K562 (cell line): Measurements from ENCODE around the gene PBRM1. TPM values are rescaled to one million over a fixed set of nuclear protein-coding genes. Genes with fewer than 3 reads are reported as not detected.

Source experiments
- ATAC-seq: fragments of 200-7000 bp; cut with Tn5 transposase; 3 replicates; pipeline ENCODE4 v1.9.1; 2020; ENCODE audit warnings: moderate library complexity
- BruUV-seq: library from RNA; stranded (reverse); fragments of 400-500 nt; replicated peaks from 2 replicates; lab custom pipeline; 2021; lab: Mats Ljungman, UMichigan
- CTCF ChIA-PET: fragments of 300-600 bp; formaldehyde crosslinking; extraction: SDS; loops from one replicate; lab custom pipeline; 2021; ENCODE audit warnings: low intra/inter-chr PET ratio; lab: Yijun Ruan, JAX
- POLR2A ChIA-PET: fragments of 300-600, 350-650 bp; sonication (Branson Sonifier 250); formaldehyde crosslinking; extraction: SDS; loops from one replicate; lab custom pipeline; 2021; ENCODE audit warnings: antibody characterized with exemption, inconsistent platforms; lab: Yijun Ruan, JAX
- DNase-seq, 4 experiments: peaks; one replicate each; pipeline versions ENCODE4 v3.0.0 to v3.0.0-alpha.2; 2011 to 2018; ENCODE audit warnings: low spot score in 3 of 4, mixed read lengths in 3 of 4; ENCODE audit errors: extremely low read depth in 1 of 4
- FAIRE-seq: peaks from 2 replicates; lab custom pipeline; 2011; peaks lifted over from hg19 to GRCh38; lab: Jason Lieb, UNC
- H2AFZ ChIP-seq: 2 replicates; pipeline ENCODE4 v1.6.0; 2011; ENCODE audit warnings: low read depth, low read length, control low read depth, inconsistent platforms
- H3K27ac ChIP-seq: fragments of 200-600 bp; 3 replicates; pipeline ENCODE4 v1.8.0; 2011; ENCODE audit warnings: low read depth, mild to moderate bottlenecking, control low read depth, inconsistent platforms, low read length, moderate library complexity, mixed read lengths; ENCODE audit errors: extremely low read depth
- H3K27me3 ChIP-seq, 2 experiments: fragments of 300-600 bp in 1 of 2; 2 replicates in 1 of 2; 3 replicates in 1 of 2; pipeline versions ENCODE4 v1.6.0 to v1.8.0; 2011; ENCODE audit warnings: inconsistent platforms in 2 of 2, low read length in 2 of 2, mild to moderate bottlenecking in 1 of 2, mixed read lengths in 1 of 2, moderate library complexity in 1 of 2; ENCODE audit not compliant: control insufficient read depth in 2 of 2, insufficient read depth in 2 of 2
- H3K36me3 ChIP-seq: fragments of 300-600 bp; 3 replicates; pipeline ENCODE4 v1.8.0; 2011; ENCODE audit warnings: mild to moderate bottlenecking, low read length, inconsistent platforms; ENCODE audit not compliant: control insufficient read depth, insufficient read depth
- H3K4me1 ChIP-seq, 2 experiments: fragments of 200-600 bp in 1 of 2; replicated peaks in 1 of 2; 2 replicates in 1 of 2; 3 replicates in 1 of 2; pipeline versions ENCODE4 v1.5.1 to v1.8.0; 2011; ENCODE audit warnings: inconsistent platforms in 2 of 2, low read length in 2 of 2, mild to moderate bottlenecking in 1 of 2, mixed read lengths in 1 of 2, moderate library complexity in 1 of 2; ENCODE audit not compliant: control insufficient read depth in 2 of 2, insufficient read depth in 2 of 2
- H3K4me2 ChIP-seq: 2 replicates; pipeline ENCODE4 v1.6.1; 2011; ENCODE audit warnings: low read length, control low read depth, inconsistent platforms, mixed read lengths; ENCODE audit not compliant: insufficient read depth
- H3K4me3 ChIP-seq: fragments of 200-600 bp; sonication (generic), shearing (Covaris generic); 2 replicates; pipeline ENCODE4 v1.5.1; 2016; ENCODE audit warnings: control low read depth, inconsistent platforms
- H3K79me2 ChIP-seq: fragments of 200-600 bp; 3 replicates; pipeline ENCODE4 v1.8.0; 2011; ENCODE audit warnings: low read length, inconsistent platforms; ENCODE audit not compliant: control insufficient read depth, insufficient read depth
- H3K9ac ChIP-seq, 2 experiments: 2 replicates each; pipeline versions ENCODE4 v1.6.0 to v1.6.1; 2011; ENCODE audit warnings: low read depth in 2 of 2, low read length in 2 of 2, control low read depth in 1 of 2, inconsistent platforms in 1 of 2, mild to moderate bottlenecking in 1 of 2, mixed read lengths in 1 of 2; ENCODE audit not compliant: insufficient read depth in 1 of 2
- H3K9me1 ChIP-seq: one replicate; pipeline ENCODE4 v1.6.0; 2011; ENCODE audit warnings: inconsistent platforms, mild to moderate bottlenecking, low read length, moderate library complexity; ENCODE audit not compliant: control insufficient read depth, insufficient read depth
- H3K9me3 ChIP-seq: replicated peaks from 2 replicates; pipeline ENCODE4 v1.5.1; 2011; ENCODE audit warnings: low read depth, low read length, inconsistent platforms; ENCODE audit not compliant: control insufficient read depth, insufficient read depth
- H4K20me1 ChIP-seq: replicated peaks from 2 replicates; pipeline ENCODE4 v1.6.1; 2011; ENCODE audit warnings: low read length, inconsistent platforms, mixed read lengths; ENCODE audit not compliant: control insufficient read depth, insufficient read depth
- HNRNPLL ChIP-seq: fragments of 200-400 bp; formaldehyde crosslinking; IDR thresholded peaks from 2 replicates; pipeline ENCODE4 v1.6.1; 2017; ENCODE audit warnings: low read length, low read depth, mild to moderate bottlenecking; ENCODE audit not compliant: poor library complexity, severe bottlenecking
- KAT8 ChIP-seq: fragments of 450-650 bp; IDR thresholded peaks from 2 replicates; pipeline ENCODE4 v1.6.1; 2016; ENCODE audit warnings: low read depth, mild to moderate bottlenecking
- KLF6 ChIP-seq: fragments of 250-450 bp; sonication (Bioruptor Pico); IDR thresholded peaks from 2 replicates; pipeline ENCODE4 v1.4.0; 2020; ENCODE audit warnings: mild to moderate bottlenecking, moderate library complexity, borderline replicate concordance
- MCM2 ChIP-seq: fragments of 450-650 bp; IDR thresholded peaks from 2 replicates; pipeline ENCODE4 v1.6.1; 2017; ENCODE audit warnings: low read depth, mild to moderate bottlenecking
- MTA2 ChIP-seq: fragments of 450-650 bp; IDR thresholded peaks from 2 replicates; pipeline ENCODE4 v1.6.1; 2016; ENCODE audit warnings: low read depth
- SAFB ChIP-seq: fragments of 200-400 bp; formaldehyde crosslinking; IDR thresholded peaks from 2 replicates; pipeline ENCODE4 v1.6.1; 2017; ENCODE audit warnings: low read depth, low read length, borderline replicate concordance
- WGBS: fragments of 100-300 bp; shearing (Covaris generic); methylation state at CpG from one replicate; pipeline ENCODE4 v1.1.6; 2016; ENCODE audit warnings: low coverage, mixed read lengths; ENCODE audit not compliant: insufficient coverage; ENCODE audit errors: missing lambda C conversion rate; 5-methylcytosine and 5-hydroxymethylcytosine counted together
- in situ Hi-C: fragments of 300-500 bp; cut with MboI; formaldehyde crosslinking; loops from 4 replicates; pipeline ENCODE4 v1.15.0; 2018; ENCODE audit warnings: inconsistent platforms, mixed read lengths
- intact Hi-C: fragments of 100-400 bp; cut with micrococcal nuclease; formaldehyde crosslinking; loops from 2 replicates; pipeline ENCODE4 v1.14.2; 2022
- polyA plus RNA-seq, 8 experiments: library from polyadenylated mRNA; depleted of rRNA in 4 of 8; stranded (reverse) in 5 of 8; unstranded in 3 of 8; fragments of >200 nt; fragmentation: Nextera tagmentation in 2 of 8; fragmentation: Illumina TruSeq in 1 of 8; extraction: Ambion mirVana in 2 of 8; extraction: Trizol in 1 of 8; gene quantifications; 2 replicates each; pipeline versions ENCODE4 v1.2.1 to v1.2.3, GENCODE V29; 2011 to 2014; ENCODE audit warnings: inconsistent platforms in 1 of 8, missing spikeins in 1 of 8
- total RNA-seq, 7 experiments: library from RNA; depleted of rRNA in 6 of 7; stranded (reverse); fragments of >200 nt in 6 of 7; fragmentation: Illumina TruSeq in 2 of 7; extraction: Trizol in 2 of 7; gene quantifications; 2 replicates each; pipeline versions ENCODE4 v1.2.1 to v1.2.3, GENCODE V29; 2011 to 2021; ENCODE audit warnings: low replicate concordance in 1 of 7
- TF ChIP-seq, protein P1 (sequence below): fragments of 450-650 bp; conservative IDR thresholded peaks from 2 replicates; pipeline ENCODE4 v1.6.1; 2016; ENCODE audit warnings: missing genetic modification characterization, low read depth, mild to moderate bottlenecking, missing compliant biosample characterization, moderate library complexity

PBRM1 gene
- total and polyA plus RNA-seq, 9 of the 15 experiments (the other 6 are each of a cell fraction or from before 2014, with no cell fraction given), result 3.9 to 31.8 (median 19.0) TPM

DNA sequence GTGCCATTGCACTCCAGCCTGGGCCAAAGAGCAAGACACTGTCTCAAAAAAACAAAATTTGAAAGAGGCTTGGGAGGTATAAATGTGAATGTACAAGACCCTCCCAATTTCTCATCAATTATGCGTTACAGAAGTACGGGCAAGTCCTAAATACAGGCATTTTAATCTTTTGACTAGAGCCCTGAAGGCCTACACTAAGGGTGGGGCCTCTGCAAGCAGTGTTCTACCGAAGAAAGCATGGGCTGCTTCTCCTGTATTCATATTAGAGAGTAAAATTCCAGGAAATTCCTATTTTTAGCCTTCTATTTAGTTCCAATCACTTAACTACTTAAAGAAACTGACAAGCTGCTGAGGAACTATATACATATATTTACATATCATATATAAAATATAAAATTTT is 25.7 kb downstream of the PBRM1 start (continued):
- TF ChIP-seq, protein P1, sequence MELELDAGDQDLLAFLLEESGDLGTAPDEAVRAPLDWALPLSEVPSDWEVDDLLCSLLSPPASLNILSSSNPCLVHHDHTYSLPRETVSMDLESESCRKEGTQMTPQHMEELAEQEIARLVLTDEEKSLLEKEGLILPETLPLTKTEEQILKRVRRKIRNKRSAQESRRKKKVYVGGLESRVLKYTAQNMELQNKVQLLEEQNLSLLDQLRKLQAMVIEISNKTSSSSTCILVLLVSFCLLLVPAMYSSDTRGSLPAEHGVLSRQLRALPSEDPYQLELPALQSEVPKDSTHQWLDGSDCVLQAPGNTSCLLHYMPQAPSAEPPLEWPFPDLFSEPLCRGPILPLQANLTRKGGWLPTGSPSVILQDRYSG (tag), result no peak
- TF ChIP-seq MCM2, result no peak

DNA sequence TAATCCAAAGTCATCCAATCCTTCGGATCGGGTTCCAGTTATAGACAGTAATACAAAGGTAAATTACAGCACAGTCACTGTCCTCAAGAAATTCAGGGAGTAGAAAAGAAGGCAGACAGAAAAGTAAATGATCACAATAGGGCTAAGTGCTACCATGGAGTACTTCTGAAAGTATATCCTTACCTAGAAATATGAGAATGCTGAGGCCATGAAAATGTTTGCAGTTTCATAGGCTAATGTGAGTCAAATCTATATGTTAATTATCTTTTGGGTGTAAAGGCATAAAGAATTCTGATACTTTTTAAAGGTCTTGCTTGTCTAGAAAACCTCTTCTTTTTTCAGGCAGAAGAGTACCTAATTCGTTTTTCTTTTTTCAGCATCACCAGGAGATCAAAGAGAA is 29.8 kb downstream of the PBRM1 start:
- Histone ChIP-seq H3K36me3 (peaks cover 61% of the 10 kb centered on the region; the same call in 2 of the 3 replicates), H3K4me1 (peaks cover 0 to 1% of the 10 kb centered on the region in 2 experiments; a peak in 2 of 5 replicates), H3K79me2 (no peaks in the 10 kb centered on the region), H3K9ac (no peak overlapping the region), H3K27ac (no peak overlapping the region), H2AFZ (no peak overlapping the region), H3K9me3 (no peaks in the 10 kb centered on the region), H3K4me3 (no peak overlapping the region), H3K4me2 (no peak overlapping the region), H3K27me3 (no peaks in the 10 kb centered on the region), H3K9me1 (no peaks in the 10 kb centered on the region), H4K20me1 (no peaks in the 10 kb centered on the region)
- TF ChIP-seq HNRNPLL, result no peak
- no peak for TF ChIP-seq SAFB
- TF ChIP-seq KAT8, result no peak
- no peak for TF ChIP-seq MTA2
- TF ChIP-seq KLF6, result no peak
- no peak for FAIRE-seq
- no peak for DNase-seq
- no peak for ATAC-seq
- ChIA-PET CTCF (no interaction called here), POLR2A (interaction anchor here (0.6 kb wide), 1 partner anchor 75 kb away, joined by 3 read pairs; no protein-coding TSS in a partner anchor)
- in situ Hi-C loops, result no loop called here
- no TSS peak for BruUV-seq
- intact Hi-C loops, result no loop called here
- WGBS, result 81% methylated on average over 3 of the region's 3 CpGs
